Natural killer cell (primary cell): ENCODE data around the gene PRKAG2. TPM values are rescaled to one million over a fixed set of nuclear protein-coding genes. Genes with fewer than 3 reads are reported as not detected.

Experiments
- ATAC-seq, 3 donors: fragments of 150-1000 bp in 2 of 3; fragments of 200-7000 bp in 1 of 3; cut with Tn5 transposase; 1 replicate in 1 of 3; 2 replicates in 2 of 3; pipeline ENCODE4 v1.10.0; 2021; ENCODE audit warnings: mild to moderate bottlenecking in 2 of 3, moderate library complexity in 2 of 3
- DNase-seq, 2 donors: peaks; one replicate each; pipeline versions ENCODE4 v3.0.0 to v3.0.0-alpha.2; 2013 to 2021; ENCODE audit warnings: mixed read lengths in 1 of 2
- H3K27ac ChIP-seq: one replicate; pipeline ENCODE4 v1.5.1; 2013; ENCODE audit warnings: mild to moderate bottlenecking, low read length
- H3K27me3 ChIP-seq: one replicate; pipeline ENCODE4 v1.6.1; 2013; ENCODE audit warnings: low read length; ENCODE audit not compliant: control insufficient read depth, insufficient read depth
- H3K36me3 ChIP-seq: one replicate; pipeline ENCODE4 v1.6.1; 2013; ENCODE audit warnings: low read length; ENCODE audit not compliant: control insufficient read depth, insufficient read depth
- H3K4me1 ChIP-seq: one replicate; pipeline ENCODE4 v1.6.1; 2013; ENCODE audit warnings: low read length; ENCODE audit not compliant: control insufficient read depth, insufficient read depth
- H3K4me3 ChIP-seq: one replicate; pipeline ENCODE4 v1.5.1; 2013; ENCODE audit warnings: low read length
- H3K9me3 ChIP-seq: one replicate; pipeline ENCODE4 v1.6.1; 2013; ENCODE audit warnings: low read length; ENCODE audit not compliant: control insufficient read depth, insufficient read depth
- H3K27ac Mint-ChIP-seq, 2 donors: one replicate each; pipeline ENCODE4 v1.8.0; 2022; ENCODE audit warnings: mild to moderate bottlenecking in 2 of 2, mixed read lengths in 2 of 2, moderate library complexity in 1 of 2
- H3K27me3 Mint-ChIP-seq, 2 donors: one replicate each; pipeline ENCODE4 v1.8.0; 2022; ENCODE audit warnings: low read depth in 2 of 2, mixed read lengths in 2 of 2
- H3K36me3 Mint-ChIP-seq: one replicate; pipeline ENCODE4 v1.8.0; 2022; ENCODE audit warnings: mixed read lengths
- H3K4me1 Mint-ChIP-seq, 2 donors: one replicate each; pipeline ENCODE4 v1.8.0; 2022; ENCODE audit warnings: mixed read lengths in 2 of 2
- H3K4me3 Mint-ChIP-seq: one replicate; pipeline ENCODE4 v1.8.0; 2022; ENCODE audit warnings: mild to moderate bottlenecking, moderate library complexity, mixed read lengths
- H3K9me3 Mint-ChIP-seq, 2 donors: one replicate each; pipeline ENCODE4 v1.8.0; 2022; ENCODE audit warnings: mixed read lengths in 2 of 2
- WGBS: methylation state at CpG from one replicate; pipeline ENCODE4 v1.1.7; 2013; ENCODE audit warnings: missing lambda C conversion rate; ENCODE audit not compliant: insufficient coverage; 5-methylcytosine and 5-hydroxymethylcytosine counted together
- intact Hi-C: fragments of 100-400 bp; cut with micrococcal nuclease; formaldehyde crosslinking; loops from one replicate; pipeline ENCODE4 v1.14.2; 2022
- total RNA-seq, 4 donors: library from RNA; stranded (reverse); fragments of 120-200 nt in 1 of 4; gene quantifications; one replicate each; pipeline versions ENCODE4 v1.2.3 to v1.2.4, GENCODE V29; 2013 to 2022
- TF ChIP-seq, protein P1 (sequence below): fragments of 200-600 bp; IDR thresholded peaks from one replicate; pipeline ENCODE4 v1.8.0; 2022; ENCODE audit warnings: antibody characterized with exemption

Gene PRKAG2
- total RNA-seq, 3 donors from 2014 or later (not counting 1 experiment from before 2014, with no cell fraction given) = 42.6 to 66.5 (median 64.4) TPM

DNA sequence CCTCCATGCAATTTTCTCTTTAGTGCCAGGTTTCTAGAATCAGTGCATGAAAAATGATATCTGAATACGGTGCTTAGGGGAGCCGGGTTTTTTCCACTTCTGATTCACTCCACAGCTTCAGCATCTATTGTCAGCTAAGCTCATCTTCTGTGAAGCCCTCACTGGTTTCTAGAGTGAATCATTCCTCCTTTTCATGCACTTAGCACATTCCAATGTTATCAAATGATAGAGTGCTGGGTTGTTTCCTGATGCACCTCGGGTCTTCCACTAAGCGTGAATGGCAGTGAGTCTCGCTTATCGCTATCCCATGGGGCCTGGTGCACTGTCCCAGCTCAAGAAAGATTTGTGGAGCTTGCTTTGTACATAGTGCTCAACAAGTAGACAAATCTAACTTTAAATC, 186.3 kb downstream of the PRKAG2 start:
- H3K27ac Mint-ChIP-seq = no peak overlapping the region
- Histone ChIP-seq H3K4me3 (no peak overlapping the region), H3K9me3 (no peaks in the 10 kb centered on the region), H3K36me3 (no peaks in the 10 kb centered on the region), H3K4me1 (peaks cover 5% of the 10 kb centered on the region), H3K27ac (no peak overlapping the region), H3K27me3 (no peaks in the 10 kb centered on the region)
- no peaks in the 10 kb centered on the region for H3K9me3 Mint-ChIP-seq
- intact Hi-C loops = no loop called here
- 79% methylated on average over 6 of the region's 6 CpGs for WGBS
- no peak for DNase-seq
- no peak for ATAC-seq
- TF ChIP-seq, protein P1, sequence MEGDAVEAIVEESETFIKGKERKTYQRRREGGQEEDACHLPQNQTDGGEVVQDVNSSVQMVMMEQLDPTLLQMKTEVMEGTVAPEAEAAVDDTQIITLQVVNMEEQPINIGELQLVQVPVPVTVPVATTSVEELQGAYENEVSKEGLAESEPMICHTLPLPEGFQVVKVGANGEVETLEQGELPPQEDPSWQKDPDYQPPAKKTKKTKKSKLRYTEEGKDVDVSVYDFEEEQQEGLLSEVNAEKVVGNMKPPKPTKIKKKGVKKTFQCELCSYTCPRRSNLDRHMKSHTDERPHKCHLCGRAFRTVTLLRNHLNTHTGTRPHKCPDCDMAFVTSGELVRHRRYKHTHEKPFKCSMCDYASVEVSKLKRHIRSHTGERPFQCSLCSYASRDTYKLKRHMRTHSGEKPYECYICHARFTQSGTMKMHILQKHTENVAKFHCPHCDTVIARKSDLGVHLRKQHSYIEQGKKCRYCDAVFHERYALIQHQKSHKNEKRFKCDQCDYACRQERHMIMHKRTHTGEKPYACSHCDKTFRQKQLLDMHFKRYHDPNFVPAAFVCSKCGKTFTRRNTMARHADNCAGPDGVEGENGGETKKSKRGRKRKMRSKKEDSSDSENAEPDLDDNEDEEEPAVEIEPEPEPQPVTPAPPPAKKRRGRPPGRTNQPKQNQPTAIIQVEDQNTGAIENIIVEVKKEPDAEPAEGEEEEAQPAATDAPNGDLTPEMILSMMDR = no peak
- H3K4me1 Mint-ChIP-seq = peaks cover 0 to 15% of the 10 kb centered on the region in 2 donors
- H3K36me3 Mint-ChIP-seq = no peaks in the 10 kb centered on the region
- no peak overlapping the region for H3K4me3 Mint-ChIP-seq
- no peaks in the 10 kb centered on the region for H3K27me3 Mint-ChIP-seq

DNA sequence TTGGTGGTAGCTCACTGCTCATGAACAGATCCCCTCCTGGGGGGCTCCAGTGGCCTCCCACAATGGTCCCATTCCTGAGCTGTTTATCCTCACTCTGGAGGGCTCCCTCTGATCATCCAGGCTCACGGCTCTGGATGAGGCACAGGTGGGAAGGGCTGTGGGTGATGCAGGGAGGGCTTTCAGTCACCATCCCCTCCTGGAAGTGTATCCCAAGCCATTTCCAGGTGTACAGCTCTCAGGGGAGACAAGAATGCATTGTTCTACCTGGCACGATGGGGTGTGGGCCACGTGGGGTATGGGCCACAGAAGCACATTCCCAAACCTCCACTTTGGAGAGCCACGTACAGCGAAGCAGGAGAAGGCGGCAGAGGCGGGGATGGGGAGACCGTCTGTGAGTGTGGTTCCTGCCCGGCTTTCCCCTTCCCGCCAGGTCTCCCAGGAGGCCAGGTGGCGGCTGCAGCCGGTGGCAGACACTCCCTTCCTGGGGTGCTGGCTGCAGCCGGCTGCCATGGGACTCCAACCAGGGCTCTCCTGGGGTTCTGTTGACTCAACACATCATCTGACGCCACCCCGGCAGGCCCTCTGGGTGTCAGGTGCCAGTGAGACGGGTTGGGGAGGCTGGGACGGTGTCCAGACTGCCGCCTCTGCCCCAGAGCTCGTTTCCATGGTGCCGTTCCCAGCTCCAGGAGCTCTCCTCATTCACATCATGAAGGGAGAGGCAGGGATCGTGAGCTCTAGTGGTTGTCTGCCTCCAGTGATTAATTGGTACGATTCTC, 187.5 kb downstream of the PRKAG2 start:
- intact Hi-C loops = no loop called here
- Mint-ChIP-seq H3K27me3 (no peaks in the 10 kb centered on the region), H3K27ac (no peak overlapping the region), H3K4me3 (no peak overlapping the region), H3K36me3 (no peaks in the 10 kb centered on the region), H3K4me1 (peaks cover 0 to 7% of the 10 kb centered on the region in 2 donors), H3K9me3 (no peaks in the 10 kb centered on the region)
- ATAC-seq = no peak
- Histone ChIP-seq H3K9me3 (no peaks in the 10 kb centered on the region), H3K36me3 (no peaks in the 10 kb centered on the region), H3K27me3 (no peaks in the 10 kb centered on the region), H3K27ac (no peak overlapping the region), H3K4me3 (no peak overlapping the region), H3K4me1 (no peaks in the 10 kb centered on the region)
- 93% methylated on average over 22 of the region's 22 CpGs for WGBS
- no peak for DNase-seq
- TF ChIP-seq, protein P1 = no peak

DNA sequence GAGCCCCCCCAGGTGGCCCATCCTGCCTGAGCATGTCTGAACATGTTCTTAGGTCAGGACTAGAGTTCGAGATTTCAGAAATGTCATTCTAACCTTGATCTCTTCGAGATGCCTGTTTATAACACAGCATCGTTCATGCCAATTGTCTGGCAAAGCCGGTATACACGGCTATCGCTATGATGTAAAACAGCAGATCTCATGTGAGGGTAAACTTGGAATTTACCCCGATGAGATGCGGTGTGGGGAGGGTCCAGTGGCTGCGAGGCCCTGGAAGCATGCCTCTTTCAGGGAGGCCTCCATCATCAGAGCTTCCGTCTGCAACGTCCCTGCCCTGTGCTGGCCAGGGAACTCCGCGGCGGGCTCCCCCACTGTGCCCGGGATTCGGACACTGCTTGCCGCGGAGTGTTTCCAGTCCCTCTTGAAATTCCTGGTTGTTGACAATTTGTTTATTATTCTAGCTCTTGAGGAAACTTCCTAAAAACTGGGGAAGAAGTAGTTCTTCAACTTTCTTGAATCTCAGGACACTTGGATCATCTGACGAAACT, 188.6 kb downstream of the PRKAG2 start:
- no peak overlapping the region for H3K27ac ChIP-seq

More for the DNA sequence above, 188.6 kb downstream of the PRKAG2 start:
- H3K4me1 Mint-ChIP-seq = peaks cover 0 to 3% of the 10 kb centered on the region in 2 donors
- H3K4me3 Mint-ChIP-seq = no peak overlapping the region
- no peaks in the 10 kb centered on the region for H3K4me1 ChIP-seq
- H3K4me3 ChIP-seq = no peak overlapping the region
- H3K27me3 Mint-ChIP-seq = no peaks in the 10 kb centered on the region
- H3K27ac Mint-ChIP-seq = no peak overlapping the region
- WGBS = 97% methylated on average over 19 of the region's 19 CpGs
- H3K27me3 ChIP-seq = no peaks in the 10 kb centered on the region
- no peaks in the 10 kb centered on the region for H3K36me3 ChIP-seq
- ATAC-seq = no peak
- no peaks in the 10 kb centered on the region for H3K36me3 Mint-ChIP-seq
- intact Hi-C loops = no loop called here
- DNase-seq = no peak
- no peaks in the 10 kb centered on the region for H3K9me3 ChIP-seq
- H3K9me3 Mint-ChIP-seq = no peaks in the 10 kb centered on the region
- TF ChIP-seq, protein P1 = no peak
